Measurements from ENCODE around the gene CAMK2D.

- no peak for TF ChIP-seq CTCF (IDR thresholded peaks at IDR 0.05)
- TF ChIP-seq POLR2A (IDR thresholded peaks at IDR 0.05) = no peak
Measured at GRCh38 chr4:113745711-113746110, 15.8 kb downstream of the CAMK2D start.

Measured in thyroid gland (tissue), 4 donors.